ENCODE data around the gene C21orf91. TPM values are rescaled to one million over a fixed set of nuclear protein-coding genes. Genes with fewer than 3 reads are reported as not detected.

C21orf91 gene
- total RNA-seq, 1 experiment from 2014 or later, result 49.2 TPM

GRCh38 chr21:17742940-17743592, 76.1 kb downstream of the C21orf91 start:
- Histone ChIP-seq H3K27me3 (ENCODE audit: insufficient read depth, low read length) (no peaks in the 10 kb centered on the region), H2AFZ (ENCODE audit: low read length) (no peak overlapping the region), H2BK12ac (ENCODE audit: insufficient read length, low read depth, low read length) (no peak overlapping the region), H2BK5ac (ENCODE audit: insufficient read length, low read length) (no peak overlapping the region), H3K9me3 (ENCODE audit: control insufficient read depth, low read depth, low read length) (no peaks in the 10 kb centered on the region), H3K4me1 (ENCODE audit: insufficient read depth, low read length) (no peaks in the 10 kb centered on the region), H3K23me2 (ENCODE audit: insufficient read length, low read depth, low read length, poor library complexity, severe bottlenecking) (no peaks in the 10 kb centered on the region), H3K4ac (ENCODE audit: low read depth, low read length) (no peak overlapping the region), H3K79me2 (ENCODE audit: insufficient read depth, low read length) (no peaks in the 10 kb centered on the region), H2AK5ac (ENCODE audit: insufficient read length, low read length) (no peak overlapping the region), H3K4me2 (ENCODE audit: insufficient read depth, insufficient read length, low read length) (no peak overlapping the region), H2BK120ac (ENCODE audit: low read depth, low read length, poor library complexity, severe bottlenecking) (no peak overlapping the region), H2BK20ac (ENCODE audit: low read depth, low read length, poor library complexity, severe bottlenecking) (no peak overlapping the region), H3T11ph (ENCODE audit: low read length) (no peak overlapping the region), H3K56ac (ENCODE audit: insufficient read length, low read depth, low read length) (no peak overlapping the region), H4K5ac (ENCODE audit: insufficient read length, low read depth, low read length) (no peak overlapping the region), H3K9ac (ENCODE audit: extremely low read depth, insufficient read length, low read length) (no peak overlapping the region), H3K27ac (ENCODE audit: insufficient read length, low read depth, low read length) (no peak overlapping the region), H3K18ac (ENCODE audit: insufficient read length, low read depth, low read length) (no peak overlapping the region), H2BK15ac (ENCODE audit: low read depth, low read length) (no peak overlapping the region), H3K14ac (ENCODE audit: insufficient read depth, low read length) (no peak overlapping the region), H3K79me1 (ENCODE audit: insufficient read depth, low read depth, low read length, poor library complexity, severe bottlenecking) (no peaks in the 10 kb centered on the region), H4K91ac (ENCODE audit: insufficient read length, low read depth, low read length) (no peak overlapping the region), H4K20me1 (ENCODE audit: control insufficient read depth, insufficient read depth, insufficient read length) (no peaks in the 10 kb centered on the region), H3K23ac (ENCODE audit: insufficient read length, low read depth, low read length) (no peak overlapping the region), H4K8ac (replicated peaks; ENCODE audit: insufficient read length, low read depth, low read length) (no peak overlapping the region)
- Mint-ChIP-seq H3K27me3 (ENCODE audit: low read depth) (no peaks in the 10 kb centered on the region; the same call in 1 of the 2 replicates), H3K9me3 (peaks cover 18 to 21% of the 10 kb centered on the region in 2 experiments), H3K4me1 (peaks cover 5 to 7% of the 10 kb centered on the region in 2 experiments), H3K27ac (no peak overlapping the region), H3K36me3 (ENCODE audit: insufficient read depth in 1 of 3, low read depth in 3 of 3) (peaks cover 2 to 21% (median 4%) of the 10 kb centered on the region in 3 experiments; a peak in 5 of 7 replicates), H3K4me3 (no peak overlapping the region)
- DNase-seq, result no peak
- no CpG with 5 or more reads among the region's 2 CpGs for WGBS (ENCODE audit: extremely low coverage, insufficient read length, low lambda C conversion rate)
- TF ChIP-seq CTCF (conservative IDR thresholded peaks at IDR 0.05), result no peak

Measured in H9 (cell line).